ENCODE data around the gene TP53TG3E.
"Not testable (repeated sequence)": the region's sequence is repeated elsewhere in the genome, so short reads cannot be mapped to it uniquely, and the experiment has no call there.

TP53TG3E gene, protein sequence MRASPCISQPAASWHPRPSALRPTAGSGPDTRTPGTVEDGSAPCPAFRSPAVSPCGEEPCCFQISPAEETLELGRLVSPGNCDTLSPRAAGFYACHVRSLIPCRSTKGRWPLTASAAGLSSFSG

DNA sequence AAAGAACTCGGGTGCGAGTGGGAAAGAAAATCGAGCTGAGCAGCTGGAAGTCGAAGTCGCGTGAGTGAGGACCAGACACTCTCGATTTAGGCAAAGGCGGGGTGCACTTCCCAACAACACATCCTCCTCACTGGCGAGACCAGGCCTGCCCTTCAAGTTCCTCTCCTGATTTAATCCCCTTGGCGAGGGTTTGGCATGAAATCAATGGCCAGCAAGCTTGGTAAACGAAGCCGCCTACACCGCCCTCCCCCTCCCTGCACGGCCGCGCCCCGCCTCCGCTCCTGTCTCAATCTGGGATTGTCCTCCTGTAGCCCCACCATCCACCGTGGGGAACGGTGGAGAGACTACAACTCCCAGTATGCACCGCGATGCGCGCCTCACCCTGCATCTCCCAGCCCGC is at the start of gene TP53TG3E:
TP53TG3E (plus strand) TSS at position 301 of the 400 bp plus-strand sequence; CDS start at position 369, 68 bp downstream.
- DNase-seq (ENCODE audit: low spot score), result not testable (repeated sequence)

DNA sequence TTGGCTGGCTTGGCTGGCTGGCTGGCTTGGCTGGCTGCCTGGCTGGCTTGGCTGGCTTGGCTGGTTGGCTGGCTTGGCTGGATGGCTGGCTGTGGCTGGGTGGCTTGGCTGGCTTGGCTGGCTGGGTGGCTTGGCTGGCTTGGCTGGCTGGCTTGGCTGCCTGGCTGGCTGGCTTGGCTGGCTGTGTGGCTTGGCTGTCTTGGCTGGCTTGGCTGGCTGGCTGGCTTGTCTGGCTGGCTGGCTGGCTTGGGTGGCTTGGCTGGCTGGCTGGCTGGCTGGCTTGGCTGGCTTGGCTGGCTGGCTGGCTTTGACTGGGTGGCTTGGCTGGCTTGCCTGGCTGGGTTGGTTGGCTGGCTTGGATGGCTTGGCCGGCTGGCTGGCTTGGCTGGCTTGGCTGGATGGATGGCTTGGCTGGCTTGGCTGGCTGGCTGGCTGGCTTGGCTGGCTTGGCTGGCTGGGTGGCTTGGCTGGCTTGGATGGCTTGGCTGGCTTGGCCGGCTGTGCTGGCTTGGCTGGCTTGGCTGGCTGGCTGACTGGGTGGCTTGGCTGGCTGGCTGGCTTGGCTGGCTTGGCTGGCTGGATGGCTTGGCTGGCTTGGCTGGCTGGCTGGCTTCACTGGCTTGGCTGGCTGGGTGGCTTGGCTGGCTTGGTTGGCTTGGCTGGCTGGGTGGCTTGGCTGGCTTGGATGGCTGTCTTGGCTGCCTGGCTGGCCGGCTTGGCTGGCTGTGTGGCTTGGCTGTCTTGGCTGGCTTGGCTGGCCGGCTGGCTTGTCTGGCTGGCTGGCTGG is 32.3 kb downstream of the TP53TG3E start:
- DNase-seq (ENCODE audit: low spot score), result not testable (repeated sequence)

DNA sequence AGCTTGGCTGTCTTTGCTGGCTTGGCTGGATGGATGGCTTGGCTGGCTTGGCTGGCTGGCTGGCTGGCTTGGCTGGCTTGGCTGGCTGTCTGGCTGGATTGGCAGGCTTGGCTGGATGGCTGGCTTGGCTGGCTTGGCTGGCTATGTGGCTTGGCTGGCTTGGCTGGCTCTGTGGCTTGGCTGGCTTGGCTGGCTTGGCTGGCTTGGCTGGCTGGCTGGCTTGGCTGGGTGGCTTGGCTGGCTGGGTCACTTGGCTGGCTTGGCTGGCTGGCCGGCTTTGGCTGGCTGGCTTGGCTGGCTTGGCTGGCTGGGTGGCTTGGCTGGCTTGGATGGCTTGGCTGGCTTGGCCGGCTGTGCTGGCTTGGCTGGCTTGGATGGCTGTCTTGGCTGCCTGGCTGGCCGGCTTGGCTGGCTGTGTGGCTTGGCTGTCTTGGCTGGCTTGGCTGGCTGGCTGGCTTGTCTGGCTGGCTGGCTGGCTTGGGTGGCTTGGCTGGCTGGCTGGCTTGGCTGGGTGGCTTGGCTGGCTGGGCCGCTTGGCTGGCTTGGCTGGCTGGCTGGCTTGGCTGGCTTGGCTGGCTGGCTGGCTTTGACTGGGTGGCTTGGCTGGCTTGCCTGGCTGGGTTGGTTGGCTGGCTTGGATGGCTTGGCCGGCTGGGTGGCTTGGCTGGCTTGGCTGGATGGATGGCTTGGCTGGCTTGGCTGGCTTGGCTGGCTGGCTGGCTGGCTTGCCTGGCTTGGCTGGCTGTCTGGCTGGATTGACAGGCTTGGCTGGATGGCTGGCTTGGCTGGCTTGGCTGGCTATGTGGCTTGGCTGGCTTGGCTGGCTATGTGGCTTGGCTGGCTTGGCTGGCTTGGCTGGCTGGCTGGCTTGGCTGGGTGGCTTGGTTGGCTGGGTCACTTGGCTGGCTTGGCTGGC is 33.8 kb downstream of the TP53TG3E start:
- not testable (repeated sequence) for DNase-seq (ENCODE audit: low spot score)

DNA sequence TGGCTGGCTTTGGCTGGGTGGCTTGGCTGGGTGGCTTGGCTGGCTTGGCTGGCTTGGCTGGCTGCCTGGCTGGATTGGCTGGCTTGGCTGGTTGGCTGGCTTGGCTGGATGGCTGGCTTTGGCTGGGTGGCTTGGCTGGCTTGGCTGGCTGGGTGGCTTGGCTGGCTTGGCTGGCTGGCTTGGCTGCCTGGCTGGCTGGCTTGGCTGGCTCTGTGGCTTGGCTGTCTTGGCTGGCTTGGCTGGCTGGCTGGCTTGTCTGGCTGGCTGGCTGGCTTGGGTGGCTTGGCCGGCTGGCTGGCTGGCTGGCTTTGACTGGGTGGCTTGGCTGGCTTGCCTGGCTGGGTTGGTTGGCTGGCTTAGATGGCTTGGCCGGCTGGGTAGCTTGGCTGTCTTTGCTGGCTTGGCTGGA is 34.4 kb downstream of the TP53TG3E start:
- not testable (repeated sequence) for DNase-seq (ENCODE audit: low spot score)

DNA sequence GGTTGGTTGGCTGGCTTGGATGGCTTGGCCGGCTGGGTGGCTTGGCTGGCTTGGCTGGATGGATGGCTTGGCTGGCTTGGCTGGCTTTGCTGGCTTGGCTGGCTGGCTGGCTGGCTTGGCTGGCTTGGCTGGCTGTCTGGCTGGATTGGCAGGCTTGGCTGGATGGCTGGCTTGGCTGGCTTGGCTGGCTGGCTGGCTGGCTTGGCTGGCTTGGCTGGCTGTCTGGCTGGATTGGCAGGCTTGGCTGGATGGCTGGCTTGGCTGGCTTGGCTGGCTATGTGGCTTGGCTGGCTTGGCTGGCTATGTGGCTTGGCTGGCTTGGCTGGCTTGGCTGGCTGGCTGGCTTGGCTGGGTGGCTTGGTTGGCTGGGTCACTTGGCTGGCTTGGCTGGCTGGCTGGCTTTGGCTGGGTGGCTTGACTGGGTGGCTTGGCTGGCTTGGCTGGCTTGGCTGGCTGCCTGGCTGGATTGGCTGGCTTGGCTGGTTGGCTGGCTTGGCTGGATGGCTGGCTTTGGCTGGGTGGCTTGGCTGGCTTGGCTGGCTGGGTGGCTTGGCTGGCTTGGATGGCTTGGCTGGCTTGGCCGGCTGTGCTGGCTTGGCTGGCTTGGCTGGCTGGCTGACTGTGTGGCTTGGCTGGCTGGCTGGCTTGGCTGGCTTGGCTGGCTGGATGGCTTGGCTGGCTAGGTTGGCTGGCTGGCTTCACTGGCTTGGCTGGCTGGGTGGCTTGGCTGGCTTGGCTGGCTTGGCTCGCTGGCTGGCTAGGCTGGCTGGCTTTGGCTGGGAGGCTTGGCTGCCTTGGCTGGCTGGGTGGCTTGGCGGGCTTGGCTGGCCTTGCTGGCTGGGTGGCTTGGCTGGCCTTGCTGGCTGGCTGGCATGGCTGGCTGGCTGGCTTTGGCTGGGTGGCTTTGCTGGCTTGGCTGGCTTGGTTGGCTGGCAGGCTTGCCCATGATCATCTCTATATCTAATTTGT is 35.3 kb downstream of the TP53TG3E start:
- DNase-seq (ENCODE audit: low spot score), result not testable (repeated sequence)
